GM21825 (cell line): ENCODE measurements around the gene SAMD10.
"Not testable (repeated sequence)": the region's sequence is repeated elsewhere in the genome, so short reads cannot be mapped to it uniquely, and the experiment has no call there.

Experiments used
- ATAC-seq: cut with Tn5 transposase; IDR thresholded peaks from one replicate; pipeline ENCODE4 v1.9.1; 2021; ENCODE audit warnings: mild to moderate bottlenecking, moderate library complexity; ENCODE audit not compliant: unreplicated experiment

Gene SAMD10

GRCh38 chr20:63969838-63970713 is 9.4 kb downstream of the SAMD10 start, which contains the start of gene ZNF512B:
TSS of gene ZNF512B (minus strand) at chr20:63969930. CDS start at chr20:63967950, 1,980 bp downstream.
- ATAC-seq = no peak

- ATAC-seq = no peak
Observed at GRCh38 chr20:63968928-63969760, 10.3 kb downstream of the SAMD10 start.

- ATAC-seq = no peak
Observed at GRCh38 chr20:63968136-63968927, 11.1 kb downstream of the SAMD10 start.

GRCh38 chr20:63967330-63968135 is 11.9 kb downstream of the SAMD10 start:
- ATAC-seq = no peak

GRCh38 chr20:63966944-63967322 is 12.5 kb downstream of the SAMD10 start:
- no peak for ATAC-seq

GRCh38 chr20:63966172-63966943 is 13.1 kb downstream of the SAMD10 start:
- ATAC-seq = no peak

GRCh38 chr20:63964412-63964811 is 15.0 kb downstream of the SAMD10 start:
- ATAC-seq = no peak

GRCh38 chr20:63963784-63964301 is 15.6 kb downstream of the SAMD10 start:
- no peak for ATAC-seq

- ATAC-seq = no peak
Observed at GRCh38 chr20:63963348-63963741, 16.1 kb downstream of the SAMD10 start.

- no peak for ATAC-seq
Observed at GRCh38 chr20:63962426-63963347, 16.8 kb downstream of the SAMD10 start.

- ATAC-seq = no peak
Observed at GRCh38 chr20:63961664-63962425, 17.6 kb downstream of the SAMD10 start.

GRCh38 chr20:63960654-63961621 is 18.5 kb downstream of the SAMD10 start:
- ATAC-seq = not testable (repeated sequence)

- no peak for ATAC-seq
Observed at GRCh38 chr20:63959699-63960075, 19.8 kb downstream of the SAMD10 start.

GRCh38 chr20:63958964-63959698 is 20.3 kb downstream of the SAMD10 start:
- no peak for ATAC-seq

- ATAC-seq = no peak
Observed at GRCh38 chr20:63958471-63958870, 21.0 kb downstream of the SAMD10 start.
